GM19035 (cell line): ENCODE data around the gene EPHB1.

Experiments used
- ATAC-seq: cut with Tn5 transposase; IDR thresholded peaks from one replicate; pipeline ENCODE4 v1.9.1; 2021; ENCODE audit not compliant: unreplicated experiment

EPHB1 gene

GRCh38 chr3:134877788-134878187 is 82.7 kb downstream of the EPHB1 start:
- ATAC-seq = no peak

DNA sequence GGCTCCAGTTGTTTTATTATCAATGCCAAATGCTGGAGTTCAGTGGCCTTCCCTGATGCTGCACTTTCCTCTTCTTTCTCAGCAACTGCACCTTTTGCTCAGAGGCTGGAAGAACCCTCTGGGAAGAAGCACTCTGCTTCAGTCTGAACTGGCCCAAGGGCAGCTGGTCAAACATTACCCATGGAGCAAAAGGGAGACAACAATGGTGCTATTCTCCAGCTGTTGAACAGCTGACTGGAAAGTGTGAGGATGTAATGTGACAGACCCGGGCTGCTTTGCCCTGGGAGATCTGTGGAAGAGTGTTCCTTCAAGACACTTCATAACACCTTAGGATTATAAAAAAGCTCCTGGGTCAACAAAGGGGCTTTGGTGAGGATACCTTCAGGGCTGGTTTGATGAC is 84.9 kb downstream of the EPHB1 start:
- no peak for ATAC-seq

DNA sequence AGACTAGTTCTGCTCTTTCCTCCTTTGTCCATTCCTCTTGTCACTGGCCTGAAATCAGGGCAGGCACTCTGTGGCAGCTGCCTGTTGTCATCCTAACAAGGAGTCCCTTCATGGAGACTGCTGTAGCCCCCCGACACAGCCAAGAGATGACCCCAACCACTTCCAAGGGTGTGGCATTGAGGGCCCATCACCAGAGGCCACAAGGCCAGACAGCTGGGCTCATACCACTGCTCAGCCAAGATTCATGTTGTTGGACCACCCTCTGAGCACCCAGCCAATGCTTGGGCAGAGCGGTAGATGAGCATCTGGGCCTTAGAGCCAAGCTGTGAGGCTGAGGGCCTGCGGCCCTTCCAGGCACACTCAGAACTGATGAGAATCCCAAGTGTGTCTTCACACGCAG is 85.4 kb downstream of the EPHB1 start:
- ATAC-seq = no peak

- no peak for ATAC-seq
Observed at GRCh38 chr3:134881305-134881704, 86.2 kb downstream of the EPHB1 start.

GRCh38 chr3:134883697-134884385 is 88.8 kb downstream of the EPHB1 start:
- ATAC-seq = no peak

DNA sequence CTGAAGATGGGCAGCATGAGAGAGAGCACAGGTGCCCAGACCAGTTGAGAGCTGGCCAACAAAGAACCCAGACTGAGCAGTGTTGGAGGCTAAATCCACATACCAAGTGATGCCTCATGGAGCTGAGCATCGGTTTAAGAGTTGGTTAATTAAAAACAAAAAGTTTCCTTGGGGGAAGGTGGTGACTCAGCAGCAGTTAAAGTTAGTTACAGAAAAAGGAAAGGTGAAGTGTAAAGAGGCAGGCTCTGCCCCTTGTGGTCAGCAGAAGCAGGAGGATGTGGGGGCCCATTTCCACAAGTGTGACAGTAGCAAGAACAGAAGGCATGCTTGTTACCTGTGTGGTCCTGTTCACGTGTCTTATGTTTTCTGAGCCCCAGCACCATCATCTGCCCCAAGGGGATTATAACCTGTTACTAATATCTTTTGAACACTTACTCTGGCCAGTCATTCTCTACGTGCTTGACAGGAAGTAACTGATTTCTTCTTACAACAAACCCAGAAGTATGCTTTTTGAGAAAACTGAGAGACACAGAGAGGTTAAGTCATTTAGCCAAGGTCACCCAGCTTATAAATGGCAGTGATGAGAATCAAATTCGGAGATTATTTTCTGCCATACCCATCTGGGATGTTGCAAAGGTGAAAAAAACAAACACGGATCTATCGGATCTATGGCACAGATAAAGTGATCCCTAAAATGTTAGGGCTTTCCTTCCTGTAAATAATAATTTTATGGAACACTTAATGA is 91.0 kb downstream of the EPHB1 start:
- peak; percentile 89 for ATAC-seq

DNA sequence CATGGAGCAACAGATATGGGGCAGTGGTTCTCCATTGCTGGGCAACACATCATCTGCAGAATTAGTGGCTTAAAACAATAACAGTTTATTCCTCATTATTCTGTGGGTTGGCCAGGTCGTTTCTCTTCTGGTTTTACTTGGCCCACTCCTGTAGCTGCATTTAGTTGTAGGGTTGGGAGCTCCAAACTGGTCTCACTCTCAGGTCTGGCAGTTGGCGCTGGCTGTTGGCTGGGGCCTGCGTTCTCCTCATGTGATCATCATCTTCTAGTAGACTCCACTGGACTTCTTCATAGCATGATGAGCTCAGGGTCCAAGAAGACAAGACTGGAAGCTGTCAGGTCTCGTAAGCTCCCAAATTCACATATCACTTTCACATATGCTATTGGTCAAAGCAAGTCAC is 91.9 kb downstream of the EPHB1 start:
- no peak for ATAC-seq

- no peak for ATAC-seq
Observed at GRCh38 chr3:134887536-134887935, 92.5 kb downstream of the EPHB1 start.

- ATAC-seq = no peak
Observed at GRCh38 chr3:134892326-134892725, 97.3 kb downstream of the EPHB1 start.

GRCh38 chr3:134892761-134893160 is 97.7 kb downstream of the EPHB1 start:
- ATAC-seq = no peak

DNA sequence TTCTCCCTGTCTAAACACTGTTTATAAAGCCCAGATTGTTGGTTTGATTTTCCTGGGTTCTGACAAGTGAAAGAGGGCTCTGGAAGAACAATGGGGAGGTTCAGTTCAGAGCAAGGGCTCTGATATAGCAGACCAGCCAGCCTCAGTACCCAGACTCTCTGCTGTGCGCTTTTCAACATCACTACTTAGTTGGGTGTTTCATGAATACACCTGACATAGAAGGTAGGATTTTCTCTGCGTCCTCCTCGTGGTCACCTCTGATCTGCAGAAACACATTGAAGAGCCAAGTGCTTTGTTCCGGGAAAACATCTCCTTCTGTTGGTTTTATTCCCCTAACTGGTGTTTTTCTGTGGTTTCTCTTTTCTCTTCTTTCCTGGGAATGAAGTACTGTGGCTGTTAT is 99.5 kb downstream of the EPHB1 start:
- ATAC-seq = no peak

DNA sequence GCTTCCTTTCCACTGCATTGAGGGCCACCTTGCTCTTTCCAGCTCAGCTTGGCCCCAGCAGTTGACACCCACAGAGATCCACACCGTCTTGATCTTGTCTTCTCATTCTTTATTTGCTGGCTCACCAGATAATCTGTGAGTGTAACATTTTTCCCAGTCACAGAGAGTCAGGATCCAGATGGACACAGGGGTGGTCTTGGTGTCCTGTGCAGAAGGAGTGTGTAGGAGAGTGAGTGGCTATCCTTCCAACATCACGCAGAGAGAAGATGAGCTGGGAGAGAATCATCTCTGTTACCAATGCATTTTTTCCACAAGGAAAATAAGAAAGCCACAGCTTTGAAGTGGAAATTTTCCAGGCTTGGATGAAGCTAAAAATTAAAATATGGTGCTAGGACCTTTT is 100.1 kb downstream of the EPHB1 start:
- no peak for ATAC-seq

DNA sequence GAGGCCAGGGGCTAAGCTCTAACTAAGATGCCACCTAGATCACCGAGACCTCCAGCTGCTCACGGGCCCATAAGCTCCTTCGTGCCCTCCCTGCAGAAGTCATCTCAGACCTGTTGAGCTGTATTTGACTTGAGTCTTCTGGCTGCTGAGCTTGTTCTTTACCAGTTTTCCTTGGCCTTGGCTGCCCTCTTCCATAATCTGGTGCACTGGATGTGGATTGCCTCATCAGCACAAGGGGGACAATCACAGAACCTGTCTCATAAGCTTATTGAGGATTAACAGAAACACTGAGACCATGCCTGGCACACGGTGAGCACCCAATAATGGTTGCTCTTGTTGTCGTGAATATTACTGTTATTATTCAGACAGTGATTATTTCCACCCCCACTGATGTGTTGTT is 101.1 kb downstream of the EPHB1 start:
- no peak for ATAC-seq

GRCh38 chr3:134896696-134897095 is 101.6 kb downstream of the EPHB1 start:
- ATAC-seq = no peak

GRCh38 chr3:134897391-134898141 is 102.5 kb downstream of the EPHB1 start:
- no peak for ATAC-seq

GRCh38 chr3:134898181-134898754 is 103.2 kb downstream of the EPHB1 start:
- no peak for ATAC-seq

GRCh38 chr3:134899786-134900185 is 104.7 kb downstream of the EPHB1 start:
- ATAC-seq = no peak

GRCh38 chr3:134900482-134900881 is 105.4 kb downstream of the EPHB1 start:
- ATAC-seq = no peak

DNA sequence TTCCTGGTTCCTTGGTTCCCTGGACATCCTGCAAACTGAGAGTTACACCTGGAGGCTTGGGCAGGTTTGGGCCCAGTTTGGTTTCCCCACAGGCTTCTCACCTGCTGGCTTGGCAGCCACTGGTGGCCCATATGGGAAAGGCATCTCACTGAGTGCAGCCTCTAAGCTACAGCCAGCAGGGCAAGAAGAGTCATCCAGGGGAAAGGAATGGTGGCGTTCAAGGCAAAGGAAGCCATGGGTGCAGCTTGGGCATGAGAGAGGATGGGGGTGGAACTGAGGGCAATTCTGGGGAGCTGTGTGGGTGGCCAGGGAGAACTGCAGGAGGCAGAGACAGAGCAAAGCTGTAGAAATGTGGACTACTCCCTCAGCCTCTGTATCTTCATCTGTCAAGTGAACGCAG is 106.4 kb downstream of the EPHB1 start:
- no peak for ATAC-seq

DNA sequence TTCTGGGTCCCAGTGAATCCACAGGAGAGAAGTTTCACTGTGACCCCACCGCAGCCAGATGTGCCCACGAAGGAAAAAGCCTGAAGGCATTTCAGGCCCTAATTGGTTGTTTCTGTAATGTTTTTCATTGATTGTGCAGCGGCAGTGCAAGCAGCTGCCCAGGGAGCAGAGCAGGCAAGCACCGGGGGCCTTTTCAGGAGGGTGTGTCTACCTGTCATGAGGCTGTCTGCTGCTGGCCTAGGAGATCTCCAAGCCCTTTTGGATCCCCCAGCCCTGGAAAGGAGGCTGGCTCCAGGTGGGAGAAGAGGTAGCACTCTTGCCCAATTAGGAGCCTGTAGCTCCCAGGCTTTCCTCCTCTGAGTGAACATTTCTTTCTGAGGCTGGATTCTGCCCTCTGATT is 108.8 kb downstream of the EPHB1 start:
- ATAC-seq = peak; percentile 22

GRCh38 chr3:134904241-134904771 is 109.2 kb downstream of the EPHB1 start:
- peak; percentile 94 for ATAC-seq
